HepG2 (cell line): ENCODE measurements around the gene VARS2. TPM values are rescaled to one million over a fixed set of nuclear protein-coding genes. Genes with fewer than 3 reads are reported as not detected.
A peak's percentile ranks its signal among the peaks of the same experiment; 100 is the strongest.

Source experiments
- BHLHE40 ChIP-seq: IDR thresholded peaks from 2 replicates; pipeline ENCODE4 v1.6.1; 2011; ENCODE audit warnings: low read length, improper control_type of control experiment
- HMG20B ChIP-seq: conservative IDR thresholded peaks from 2 replicates; pipeline ENCODE4 v1.6.1; 2016; ENCODE audit warnings: missing genetic modification reagents, missing compliant biosample characterization
- MATR3 ChIP-seq: sonication (generic); formaldehyde crosslinking; IDR thresholded peaks from 2 replicates; pipeline ENCODE4 v1.4.0; 2020; ENCODE audit warnings: missing genetic modification reagents
- MTF1 ChIP-seq: sonication (generic); formaldehyde crosslinking; IDR thresholded peaks from 2 replicates; pipeline ENCODE4 v1.5.0; 2020; ENCODE audit warnings: missing genetic modification reagents
- NR0B2 ChIP-seq: sonication (generic); formaldehyde crosslinking; IDR thresholded peaks from 2 replicates; pipeline ENCODE4 v1.4.0; 2020; ENCODE audit warnings: mild to moderate bottlenecking, missing genetic modification reagents
- PAF1 ChIP-seq: IDR thresholded peaks from 2 replicates; pipeline ENCODE4 v1.6.1; 2016; ENCODE audit warnings: missing genetic modification reagents, missing compliant biosample characterization
- PRMT3 ChIP-seq: sonication (generic); formaldehyde crosslinking; IDR thresholded peaks from 2 replicates; pipeline ENCODE4 v1.8.1; 2022; ENCODE audit warnings: low read depth, mild to moderate bottlenecking, moderate library complexity, missing genetic modification reagents, borderline replicate concordance
- SKI ChIP-seq: fragments of 450-650 bp; IDR thresholded peaks from one replicate; pipeline ENCODE4 v1.6.1; 2018; ENCODE audit warnings: mild to moderate bottlenecking; ENCODE audit not compliant: partially characterized antibody
- ZNF407 ChIP-seq: sonication (generic); formaldehyde crosslinking; IDR thresholded peaks from one replicate; pipeline ENCODE4 v1.5.1; 2020; ENCODE audit warnings: mild to moderate bottlenecking, missing genetic modification reagents; ENCODE audit errors: not compliant biosample characterization
- ZNF569 ChIP-seq: sonication (generic); formaldehyde crosslinking; IDR thresholded peaks from 2 replicates; pipeline ENCODE4 v1.5.0; 2020; ENCODE audit warnings: mild to moderate bottlenecking, missing genetic modification reagents, moderate library complexity, borderline replicate concordance
- ZNF646 ChIP-seq: sonication (generic); formaldehyde crosslinking; IDR thresholded peaks from 2 replicates; pipeline ENCODE4 v1.9.0; 2021; ENCODE audit warnings: mild to moderate bottlenecking, missing genetic modification reagents
- ZNF709 ChIP-seq: sonication (generic); formaldehyde crosslinking; IDR thresholded peaks from 2 replicates; pipeline ENCODE4 v1.5.0; 2020; ENCODE audit warnings: mild to moderate bottlenecking, missing genetic modification reagents
- ZNF749 ChIP-seq: sonication (generic); formaldehyde crosslinking; IDR thresholded peaks from 2 replicates; pipeline ENCODE4 v1.8.0; 2022; ENCODE audit warnings: mild to moderate bottlenecking, missing genetic modification reagents, moderate library complexity, borderline replicate concordance
- ZNF891 ChIP-seq: sonication (generic); formaldehyde crosslinking; IDR thresholded peaks from 2 replicates; pipeline ENCODE4 v1.5.0; 2020; ENCODE audit warnings: mild to moderate bottlenecking, missing genetic modification reagents
- polyA plus RNA-seq, 8 experiments: library from polyadenylated mRNA; depleted of rRNA in 3 of 8; stranded (reverse) in 7 of 8; unstranded in 1 of 8; fragments of >200 nt; fragmentation: Illumina TruSeq in 4 of 8; extraction: Trizol in 4 of 8; gene quantifications; 2 replicates each; pipeline versions ENCODE4 v1.2.1 to v1.2.3, GENCODE V29; 2011 to 2016; ENCODE audit warnings: low read depth in 4 of 8, missing spikeins in 1 of 8, mixed read lengths in 1 of 8; ENCODE audit not compliant: insufficient read depth in 1 of 8
- total RNA-seq, 5 experiments: library from RNA; depleted of rRNA; stranded (reverse); fragments of >200 nt; fragmentation: Illumina TruSeq; extraction: Trizol; gene quantifications; 2 replicates each; pipeline ENCODE4 v1.2.3, GENCODE V29; 2016; ENCODE audit warnings: low read depth in 1 of 5

Gene VARS2
- total and polyA plus RNA-seq, 2 of the 13 experiments (the other 11 are each of a cell fraction or from before 2014, with no cell fraction given): 61.8 to 71.8 TPM

- TF ChIP-seq ZNF646 (CRISPR knock-in tag) (no peak), PRMT3 (no peak), HMG20B (peak; percentile 42), NR0B2 (CRISPR knock-in tag) (peak; percentile 96), ZNF709 (CRISPR knock-in tag) (peak; percentile 91), BHLHE40 (no peak), PAF1 (CRISPR knock-in tag) (no peak; the same call in 1 of the 2 replicates), ZNF749 (CRISPR knock-in tag) (peak; percentile 76; the same call in 1 of the 2 replicates), ZNF569 (no peak), SKI (peak; percentile 65), ZNF407 (CRISPR knock-in tag) (peak; percentile 80), ZNF891 (CRISPR knock-in tag) (peak; percentile 97), MATR3 (no peak), MTF1 (CRISPR knock-in tag) (peak; percentile 89)
These were observed at the start of gene VARS2 (continued) for GRCh38 chr6:30914076-30914853.
